ENCODE results near the gene ZMYND19. TPM values are rescaled to one million over a fixed set of nuclear protein-coding genes. Genes with fewer than 3 reads are reported as not detected.

The ZMYND19 gene
- 30.4 and 45.0 TPM in 2 replicates for total RNA-seq

GRCh38 chr9:137590469-137591383, at the start of gene ZMYND19:
Gene ZMYND19 (minus strand): TSS chr9:137590512. CDS start chr9:137590263, 249 bp downstream.
- peak within 1 kb of the TSS; percentile 87 for H3K4me3 ChIP-seq (ENCODE audit: low read depth, low read length)
- no peak for DNase-seq (ENCODE audit: low read depth)

GRCh38 chr9:137639303-137640051, 49.2 kb upstream of the ZMYND19 start:
- H3K4me3 ChIP-seq (ENCODE audit: low read depth, low read length): no peak overlapping the region
- no peak for DNase-seq (ENCODE audit: low read depth)
- no peak for TF ChIP-seq CTCF (conservative IDR thresholded peaks at IDR 0.05; ENCODE audit: low read depth, low read length)

More at GRCh38 chr9:137590469-137591383, at the start of gene ZMYND19:
- TF ChIP-seq CTCF (conservative IDR thresholded peaks at IDR 0.05; ENCODE audit: low read depth, low read length): peak; percentile 7

DNA sequence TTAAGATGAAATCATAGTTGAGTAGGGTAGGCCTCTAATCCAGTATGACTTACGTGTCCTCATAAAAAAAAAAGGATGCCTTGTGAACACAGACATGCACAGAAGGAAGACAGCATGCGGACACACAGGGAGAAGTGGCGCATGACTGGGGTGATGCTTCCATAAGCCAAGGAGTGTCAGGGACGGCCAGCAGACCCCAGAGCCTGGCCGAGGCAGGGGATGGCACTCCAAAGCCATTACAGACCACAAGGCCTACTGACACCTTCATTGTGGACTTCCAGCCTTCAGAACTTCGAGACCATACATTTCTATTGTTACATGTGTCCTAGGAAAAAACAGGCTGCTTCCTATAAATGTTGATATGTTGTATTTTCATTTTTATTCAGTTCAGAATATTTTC, 48.4 kb upstream of the ZMYND19 start:
- no peak overlapping the region for H3K4me3 ChIP-seq (ENCODE audit: low read depth, low read length)
- no peak for TF ChIP-seq CTCF (conservative IDR thresholded peaks at IDR 0.05; ENCODE audit: low read depth, low read length)
- no peak for DNase-seq (ENCODE audit: low read depth)

GRCh38 chr9:137634016-137634415, 43.7 kb upstream of the ZMYND19 start:
- DNase-seq (ENCODE audit: low read depth): no peak
- no peak for TF ChIP-seq CTCF (conservative IDR thresholded peaks at IDR 0.05; ENCODE audit: low read depth, low read length)
- H3K4me3 ChIP-seq (ENCODE audit: low read depth, low read length): no peak overlapping the region

DNA sequence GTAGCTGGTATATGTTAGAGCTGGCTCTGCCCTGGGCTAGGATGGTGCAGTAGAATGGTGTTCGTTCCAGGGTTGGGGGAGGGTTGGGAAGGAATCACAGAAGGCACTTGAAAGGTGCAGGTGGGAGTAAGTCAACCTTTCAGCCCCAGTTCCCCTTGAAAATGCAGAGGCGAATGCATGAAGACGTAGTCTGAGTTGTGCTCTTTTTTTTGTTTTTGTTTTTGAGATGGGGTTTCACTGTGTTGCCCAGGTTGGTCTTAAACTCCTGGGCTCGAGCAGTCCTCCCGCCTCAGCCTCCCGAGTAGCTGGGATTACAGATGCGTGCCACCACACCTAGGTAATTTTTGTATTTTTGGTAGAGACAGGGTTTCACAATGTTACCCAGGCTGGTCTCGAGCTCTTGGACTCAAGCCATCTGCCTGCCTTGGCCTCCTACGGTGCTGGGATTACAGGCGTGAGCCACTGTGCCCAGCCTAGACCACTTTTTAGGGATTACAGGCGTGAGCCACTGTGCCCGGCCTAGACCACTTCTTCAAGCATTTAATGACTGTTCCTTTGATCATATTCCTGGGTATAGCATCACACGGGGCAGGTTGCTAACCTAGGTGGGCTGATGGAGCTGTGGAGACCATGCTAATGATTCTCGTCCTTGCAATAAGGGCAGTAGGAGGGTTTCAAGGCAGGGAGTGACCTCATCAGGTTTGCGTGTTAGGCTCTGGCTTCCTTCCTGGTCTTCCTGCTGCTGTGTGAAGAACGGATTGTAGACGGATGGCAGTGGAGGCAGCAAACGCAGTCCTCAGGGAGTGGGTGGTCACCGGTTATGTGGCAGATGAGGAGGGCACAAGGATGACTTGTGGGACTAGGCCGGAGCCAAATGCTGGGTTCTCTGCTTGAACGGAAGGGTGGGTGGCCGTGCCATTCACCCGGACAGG, 42.2 kb upstream of the ZMYND19 start:
- no peak overlapping the region for H3K4me3 ChIP-seq (ENCODE audit: low read depth, low read length)
- no peak for DNase-seq (ENCODE audit: low read depth)
- TF ChIP-seq CTCF (conservative IDR thresholded peaks at IDR 0.05; ENCODE audit: low read depth, low read length): no peak
